CD14-positive monocyte (primary cell): ENCODE results near the gene GFRA4. TPM values are rescaled to one million over a fixed set of nuclear protein-coding genes. Genes with fewer than 3 reads are reported as not detected.

ENCODE experiments used
- DNase-seq, 3 donors: peaks; one replicate each; pipeline ENCODE4 v3.0.0-alpha.2; 2011 to 2022
- H2AFZ ChIP-seq: 2 replicates; pipeline ENCODE4 v1.6.0; 2012; ENCODE audit warnings: mild to moderate bottlenecking, low read depth, low read length, inconsistent platforms; ENCODE audit not compliant: insufficient read depth, poor library complexity, severe bottlenecking
- H3K27ac ChIP-seq, 2 donors: 1 replicate in 1 of 2; 2 replicates in 1 of 2; pipeline ENCODE4 v1.5.1; 2012 to 2013; ENCODE audit warnings: low read length in 2 of 2, control low read depth in 1 of 2, inconsistent platforms in 1 of 2, low read depth in 1 of 2, mild to moderate bottlenecking in 1 of 2
- H3K27me3 ChIP-seq, 2 donors: one replicate each; pipeline versions ENCODE4 v1.6.0 to v1.6.1; 2011 to 2013; ENCODE audit warnings: low read length in 2 of 2; ENCODE audit not compliant: control insufficient read depth in 2 of 2, insufficient read depth in 2 of 2
- H3K36me3 ChIP-seq, 2 donors: replicated peaks in 1 of 2; 1 replicate in 1 of 2; 2 replicates in 1 of 2; pipeline versions ENCODE4 v1.5.1 to v1.6.1; 2012 to 2013; ENCODE audit warnings: low read length in 2 of 2, control low read depth in 1 of 2, inconsistent platforms in 1 of 2, mild to moderate bottlenecking in 1 of 2; ENCODE audit not compliant: insufficient read depth in 2 of 2, control insufficient read depth in 1 of 2
- H3K4me1 ChIP-seq, 2 donors: 1 replicate in 1 of 2; 2 replicates in 1 of 2; pipeline versions ENCODE4 v1.5.1 to v1.6.1; 2012 to 2013; ENCODE audit warnings: low read length in 2 of 2, control low read depth in 1 of 2, inconsistent platforms in 1 of 2, mild to moderate bottlenecking in 1 of 2, moderate library complexity in 1 of 2; ENCODE audit not compliant: insufficient read depth in 2 of 2, control insufficient read depth in 1 of 2
- H3K4me2 ChIP-seq: replicated peaks from 2 replicates; pipeline ENCODE3; 2012; ENCODE audit warnings: low read length, moderate library complexity, mild to moderate bottlenecking; ENCODE audit not compliant: poor library complexity, severe bottlenecking; ENCODE audit errors: extremely low read depth
- H3K4me3 ChIP-seq, 3 experiments: fragments of 200-600 bp in 1 of 3; sonication (generic) in 1 of 3; replicated peaks in 1 of 3; 1 replicate in 2 of 3; 2 replicates in 1 of 3; pipeline ENCODE4 v1.5.1; 2011 to 2013; ENCODE audit warnings: low read length in 3 of 3, mild to moderate bottlenecking in 3 of 3, control low read depth in 2 of 3, low read depth in 2 of 3, inconsistent platforms in 1 of 3, moderate library complexity in 1 of 3
- H3K79me2 ChIP-seq: 2 replicates; pipeline ENCODE4 v1.6.0; 2012; ENCODE audit warnings: mild to moderate bottlenecking, control low read depth, inconsistent platforms, low read length, moderate library complexity; ENCODE audit not compliant: insufficient read depth
- H3K9ac ChIP-seq: 2 replicates; pipeline ENCODE4 v1.6.0; 2017; ENCODE audit warnings: low read length, mild to moderate bottlenecking; ENCODE audit not compliant: insufficient read depth, poor library complexity, severe bottlenecking
- H3K9me3 ChIP-seq, 2 donors: replicated peaks in 1 of 2; 1 replicate in 1 of 2; 2 replicates in 1 of 2; pipeline versions ENCODE4 v1.5.1 to v1.6.1; 2012 to 2013; ENCODE audit warnings: low read length in 2 of 2, control low read depth in 1 of 2; ENCODE audit not compliant: control insufficient read depth in 1 of 2, insufficient read depth in 1 of 2
- H4K20me1 ChIP-seq: 2 replicates; pipeline ENCODE4 v1.6.0; 2012; ENCODE audit warnings: mild to moderate bottlenecking, low read length, control low read depth, moderate library complexity; ENCODE audit not compliant: insufficient read depth
- H3K27ac Mint-ChIP-seq, 7 donors: one replicate each; pipeline ENCODE4 v1.8.0; 2020; ENCODE audit warnings: mild to moderate bottlenecking in 7 of 7, mixed read lengths in 7 of 7, moderate library complexity in 6 of 7, inconsistent platforms in 2 of 7
- H3K27me3 Mint-ChIP-seq, 3 donors: one replicate each; pipeline ENCODE4 v1.8.0; 2021 to 2022; ENCODE audit warnings: low read depth in 3 of 3, mild to moderate bottlenecking in 3 of 3, mixed read lengths in 3 of 3, moderate library complexity in 3 of 3, inconsistent platforms in 1 of 3
- H3K36me3 Mint-ChIP-seq, 2 donors: one replicate each; pipeline ENCODE4 v1.8.0; 2020; ENCODE audit warnings: mixed read lengths in 2 of 2, inconsistent platforms in 1 of 2, mild to moderate bottlenecking in 1 of 2
- H3K4me1 Mint-ChIP-seq: one replicate; pipeline ENCODE4 v1.8.0; 2020; ENCODE audit warnings: mild to moderate bottlenecking, mixed read lengths
- H3K4me3 Mint-ChIP-seq, 2 donors: one replicate each; pipeline ENCODE4 v1.8.0; 2020; ENCODE audit warnings: mild to moderate bottlenecking in 2 of 2, mixed read lengths in 2 of 2, moderate library complexity in 1 of 2
- H3K9me3 Mint-ChIP-seq, 7 donors: one replicate each; pipeline ENCODE4 v1.8.0; 2020 to 2022; ENCODE audit warnings: mixed read lengths in 7 of 7, mild to moderate bottlenecking in 6 of 7, moderate library complexity in 6 of 7, inconsistent platforms in 2 of 7
- WGBS: methylation state at CpG from one replicate; pipeline ENCODE4 v1.1.5; 2013; ENCODE audit warnings: missing lambda C conversion rate; ENCODE audit not compliant: insufficient coverage; 5-methylcytosine and 5-hydroxymethylcytosine counted together
- intact Hi-C, 2 donors: fragments of 100-400 bp; cut with micrococcal nuclease; formaldehyde crosslinking; loops; one replicate each; pipeline versions ENCODE4 v1.15.0 to v1.15.1; 2023
- polyA plus RNA-seq, 3 donors: library from polyadenylated mRNA; depleted of rRNA in 1 of 3; unstranded in 2 of 3; stranded (reverse) in 1 of 3; fragments of 300-500 nt in 2 of 3; fragments of >200 nt in 1 of 3; fragmentation: Illumina TruSeq in 2 of 3; gene quantifications; 1 replicate in 2 of 3; 2 replicates in 1 of 3; pipeline ENCODE4 v1.2.3, GENCODE V29; 2012 to 2021
- TF ChIP-seq, protein P1 (sequence below): fragments of 200-600 bp; IDR thresholded peaks from one replicate; pipeline ENCODE4 v1.8.0; 2022; ENCODE audit warnings: antibody characterized with exemption, mild to moderate bottlenecking

The GFRA4 gene
- polyA plus RNA-seq, 3 donors = not detected

DNA sequence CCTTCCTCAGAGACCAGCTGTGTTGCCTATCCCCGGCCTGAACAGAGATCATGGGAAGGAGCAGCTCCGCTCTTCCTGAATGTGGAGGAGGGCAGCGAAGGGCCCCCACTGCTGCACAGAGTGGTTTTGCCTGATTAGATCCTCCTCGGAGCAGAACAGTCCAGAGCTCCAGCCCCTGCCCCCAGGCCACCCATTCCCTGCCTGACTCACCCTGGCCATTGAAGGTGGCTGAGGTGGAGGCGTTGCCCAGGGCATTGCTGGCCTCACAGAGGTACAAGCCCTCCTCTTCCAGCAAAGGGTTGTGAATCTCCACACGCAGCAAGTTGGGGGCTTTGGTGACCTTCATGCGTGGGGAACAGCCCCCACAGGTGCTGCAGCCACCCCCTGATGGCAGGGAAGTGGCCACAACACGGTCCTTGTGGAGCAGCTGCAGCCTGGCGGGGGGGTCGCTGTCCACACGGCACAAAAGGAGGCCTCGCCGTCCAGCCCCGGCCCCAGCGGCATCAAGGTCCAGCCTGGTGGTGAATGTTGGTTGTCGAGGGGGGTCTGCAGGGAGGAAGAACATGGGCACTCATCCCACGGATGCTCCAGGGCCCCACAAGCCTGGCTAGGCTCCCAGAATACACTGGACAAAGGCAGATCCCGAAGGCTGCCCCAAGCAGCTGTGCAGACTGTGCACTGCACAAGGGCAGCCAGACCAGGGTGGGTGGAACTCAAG is 34.5 kb upstream of the GFRA4 start:
- Histone ChIP-seq H3K4me3 (no peak overlapping the region), H3K9me3 (peaks cover 4 to 8% of the 10 kb centered on the region in 2 donors), H3K4me2 (no peak overlapping the region), H3K9ac (no peak overlapping the region), H3K27me3 (no peaks in the 10 kb centered on the region), H4K20me1 (no peaks in the 10 kb centered on the region), H3K27ac (no peak overlapping the region), H2AFZ (no peak overlapping the region), H3K4me1 (no peaks in the 10 kb centered on the region), H3K79me2 (no peaks in the 10 kb centered on the region), H3K36me3 (peaks cover 0 to 12% of the 10 kb centered on the region in 2 donors)
- Mint-ChIP-seq H3K4me3 (no peak overlapping the region), H3K27me3 (peaks cover 1 to 7% (median 3%) of the 10 kb centered on the region in 3 donors), H3K36me3 (peaks cover 0 to 4% of the 10 kb centered on the region in 2 donors), H3K27ac (no peak overlapping the region), H3K4me1 (no peaks in the 10 kb centered on the region), H3K9me3 (peaks cover 3 to 12% (median 5%) of the 10 kb centered on the region in 7 donors)
- intact Hi-C loops = no loop called here
- TF ChIP-seq, protein P1, sequence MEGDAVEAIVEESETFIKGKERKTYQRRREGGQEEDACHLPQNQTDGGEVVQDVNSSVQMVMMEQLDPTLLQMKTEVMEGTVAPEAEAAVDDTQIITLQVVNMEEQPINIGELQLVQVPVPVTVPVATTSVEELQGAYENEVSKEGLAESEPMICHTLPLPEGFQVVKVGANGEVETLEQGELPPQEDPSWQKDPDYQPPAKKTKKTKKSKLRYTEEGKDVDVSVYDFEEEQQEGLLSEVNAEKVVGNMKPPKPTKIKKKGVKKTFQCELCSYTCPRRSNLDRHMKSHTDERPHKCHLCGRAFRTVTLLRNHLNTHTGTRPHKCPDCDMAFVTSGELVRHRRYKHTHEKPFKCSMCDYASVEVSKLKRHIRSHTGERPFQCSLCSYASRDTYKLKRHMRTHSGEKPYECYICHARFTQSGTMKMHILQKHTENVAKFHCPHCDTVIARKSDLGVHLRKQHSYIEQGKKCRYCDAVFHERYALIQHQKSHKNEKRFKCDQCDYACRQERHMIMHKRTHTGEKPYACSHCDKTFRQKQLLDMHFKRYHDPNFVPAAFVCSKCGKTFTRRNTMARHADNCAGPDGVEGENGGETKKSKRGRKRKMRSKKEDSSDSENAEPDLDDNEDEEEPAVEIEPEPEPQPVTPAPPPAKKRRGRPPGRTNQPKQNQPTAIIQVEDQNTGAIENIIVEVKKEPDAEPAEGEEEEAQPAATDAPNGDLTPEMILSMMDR = no peak
- WGBS = 93% methylated on average over 17 of the region's 18 CpGs
- DNase-seq = no peak

DNA sequence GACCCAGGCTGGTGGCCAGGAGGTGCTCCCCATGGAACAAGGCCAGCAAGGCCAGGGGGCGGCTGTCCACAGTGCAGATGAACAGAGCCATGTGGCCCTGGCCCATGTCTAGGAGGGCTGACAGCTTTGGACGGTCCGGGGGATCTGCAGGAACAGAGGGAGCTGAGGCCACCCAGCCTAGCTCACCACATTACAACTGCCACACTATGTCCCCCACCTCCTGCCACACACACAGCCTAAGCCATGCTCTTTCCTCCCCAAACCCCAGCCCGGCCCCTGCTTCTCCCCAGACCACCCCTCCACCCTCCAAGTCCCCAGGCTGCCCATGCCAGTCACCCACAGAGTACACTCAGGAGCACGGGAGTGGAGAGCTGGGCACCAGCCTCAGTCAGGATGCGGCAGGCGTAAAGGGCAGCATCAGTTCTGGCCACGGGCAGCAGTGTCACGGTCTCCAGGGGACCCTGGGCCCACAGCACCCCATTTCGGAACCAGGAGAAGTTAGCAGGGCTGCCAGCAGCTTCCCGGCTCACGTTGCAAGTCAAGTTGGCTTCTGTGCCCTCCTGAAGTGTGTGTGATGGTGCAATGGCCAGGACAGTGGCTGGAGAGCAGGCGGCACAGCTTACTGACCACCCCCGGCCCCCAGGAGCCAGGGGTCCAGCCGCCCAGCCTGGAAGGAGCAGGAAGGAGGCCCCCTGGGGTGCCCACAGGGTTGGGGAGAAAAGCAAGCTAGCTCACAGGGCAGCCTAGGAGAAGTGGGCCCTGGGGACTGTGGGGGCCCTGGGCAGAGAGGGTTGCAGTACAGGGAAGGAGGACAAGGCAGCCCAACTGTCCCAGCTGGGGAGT is 33.8 kb upstream of the GFRA4 start:
- peaks cover 0 to 4% of the 10 kb centered on the region in 2 donors for H3K36me3 Mint-ChIP-seq
- H2AFZ ChIP-seq = no peak overlapping the region
- TF ChIP-seq, protein P1 = no peak

More for the DNA sequence above, 33.8 kb upstream of the GFRA4 start:
- no peaks in the 10 kb centered on the region for H4K20me1 ChIP-seq
- DNase-seq = no peak
- H3K79me2 ChIP-seq = no peaks in the 10 kb centered on the region
- peaks cover 3 to 12% (median 5%) of the 10 kb centered on the region in 7 donors for H3K9me3 Mint-ChIP-seq
- peaks cover 4 to 8% of the 10 kb centered on the region in 2 donors for H3K9me3 ChIP-seq
- H3K27ac ChIP-seq = no peak overlapping the region
- H3K27me3 ChIP-seq = no peaks in the 10 kb centered on the region
- no peaks in the 10 kb centered on the region for H3K4me1 Mint-ChIP-seq
- no peak overlapping the region for H3K4me3 ChIP-seq
- H3K27me3 Mint-ChIP-seq = peaks cover 1 to 7% (median 3%) of the 10 kb centered on the region in 3 donors
- H3K36me3 ChIP-seq = peaks cover 0 to 9% of the 10 kb centered on the region in 2 donors
- no peak overlapping the region for H3K9ac ChIP-seq
- no peaks in the 10 kb centered on the region for H3K4me1 ChIP-seq
- intact Hi-C loops = no loop called here
- H3K4me2 ChIP-seq = no peak overlapping the region
- WGBS = 93% methylated on average over 15 of the region's 15 CpGs
- no peak overlapping the region for H3K27ac Mint-ChIP-seq
- H3K4me3 Mint-ChIP-seq = no peak overlapping the region
